CD14-positive monocyte (primary cell): ENCODE data around the gene MORN1. TPM values are rescaled to one million over a fixed set of nuclear protein-coding genes. Genes with fewer than 3 reads are reported as not detected.

Experiments used
- DNase-seq, 3 donors: peaks; one replicate each; pipeline ENCODE4 v3.0.0-alpha.2; 2011 to 2022
- H2AFZ ChIP-seq: 2 replicates; pipeline ENCODE4 v1.6.0; 2012; ENCODE audit warnings: mild to moderate bottlenecking, low read depth, low read length, inconsistent platforms; ENCODE audit not compliant: insufficient read depth, poor library complexity, severe bottlenecking
- H3K27ac ChIP-seq, 2 donors: 1 replicate in 1 of 2; 2 replicates in 1 of 2; pipeline ENCODE4 v1.5.1; 2012 to 2013; ENCODE audit warnings: low read length in 2 of 2, control low read depth in 1 of 2, inconsistent platforms in 1 of 2, low read depth in 1 of 2, mild to moderate bottlenecking in 1 of 2
- H3K27me3 ChIP-seq, 2 donors: one replicate each; pipeline versions ENCODE4 v1.6.0 to v1.6.1; 2011 to 2013; ENCODE audit warnings: low read length in 2 of 2; ENCODE audit not compliant: control insufficient read depth in 2 of 2, insufficient read depth in 2 of 2
- H3K36me3 ChIP-seq, 2 donors: replicated peaks in 1 of 2; 1 replicate in 1 of 2; 2 replicates in 1 of 2; pipeline versions ENCODE4 v1.5.1 to v1.6.1; 2012 to 2013; ENCODE audit warnings: low read length in 2 of 2, control low read depth in 1 of 2, inconsistent platforms in 1 of 2, mild to moderate bottlenecking in 1 of 2; ENCODE audit not compliant: insufficient read depth in 2 of 2, control insufficient read depth in 1 of 2
- H3K4me1 ChIP-seq, 2 donors: 1 replicate in 1 of 2; 2 replicates in 1 of 2; pipeline versions ENCODE4 v1.5.1 to v1.6.1; 2012 to 2013; ENCODE audit warnings: low read length in 2 of 2, control low read depth in 1 of 2, inconsistent platforms in 1 of 2, mild to moderate bottlenecking in 1 of 2, moderate library complexity in 1 of 2; ENCODE audit not compliant: insufficient read depth in 2 of 2, control insufficient read depth in 1 of 2
- H3K4me2 ChIP-seq: replicated peaks from 2 replicates; pipeline ENCODE3; 2012; ENCODE audit warnings: low read length, moderate library complexity, mild to moderate bottlenecking; ENCODE audit not compliant: poor library complexity, severe bottlenecking; ENCODE audit errors: extremely low read depth
- H3K4me3 ChIP-seq, 3 experiments: fragments of 200-600 bp in 1 of 3; sonication (generic) in 1 of 3; replicated peaks in 1 of 3; 1 replicate in 2 of 3; 2 replicates in 1 of 3; pipeline ENCODE4 v1.5.1; 2011 to 2013; ENCODE audit warnings: low read length in 3 of 3, mild to moderate bottlenecking in 3 of 3, control low read depth in 2 of 3, low read depth in 2 of 3, inconsistent platforms in 1 of 3, moderate library complexity in 1 of 3
- H3K79me2 ChIP-seq: 2 replicates; pipeline ENCODE4 v1.6.0; 2012; ENCODE audit warnings: mild to moderate bottlenecking, control low read depth, inconsistent platforms, low read length, moderate library complexity; ENCODE audit not compliant: insufficient read depth
- H3K9ac ChIP-seq: 2 replicates; pipeline ENCODE4 v1.6.0; 2017; ENCODE audit warnings: low read length, mild to moderate bottlenecking; ENCODE audit not compliant: insufficient read depth, poor library complexity, severe bottlenecking
- H3K9me3 ChIP-seq, 2 donors: replicated peaks in 1 of 2; 1 replicate in 1 of 2; 2 replicates in 1 of 2; pipeline versions ENCODE4 v1.5.1 to v1.6.1; 2012 to 2013; ENCODE audit warnings: low read length in 2 of 2, control low read depth in 1 of 2; ENCODE audit not compliant: control insufficient read depth in 1 of 2, insufficient read depth in 1 of 2
- H4K20me1 ChIP-seq: 2 replicates; pipeline ENCODE4 v1.6.0; 2012; ENCODE audit warnings: mild to moderate bottlenecking, low read length, control low read depth, moderate library complexity; ENCODE audit not compliant: insufficient read depth
- H3K27ac Mint-ChIP-seq, 7 donors: one replicate each; pipeline ENCODE4 v1.8.0; 2020; ENCODE audit warnings: mild to moderate bottlenecking in 7 of 7, mixed read lengths in 7 of 7, moderate library complexity in 6 of 7, inconsistent platforms in 2 of 7
- H3K27me3 Mint-ChIP-seq, 3 donors: one replicate each; pipeline ENCODE4 v1.8.0; 2021 to 2022; ENCODE audit warnings: low read depth in 3 of 3, mild to moderate bottlenecking in 3 of 3, mixed read lengths in 3 of 3, moderate library complexity in 3 of 3, inconsistent platforms in 1 of 3
- H3K36me3 Mint-ChIP-seq, 2 donors: one replicate each; pipeline ENCODE4 v1.8.0; 2020; ENCODE audit warnings: mixed read lengths in 2 of 2, inconsistent platforms in 1 of 2, mild to moderate bottlenecking in 1 of 2
- H3K4me1 Mint-ChIP-seq: one replicate; pipeline ENCODE4 v1.8.0; 2020; ENCODE audit warnings: mild to moderate bottlenecking, mixed read lengths
- H3K4me3 Mint-ChIP-seq, 2 donors: one replicate each; pipeline ENCODE4 v1.8.0; 2020; ENCODE audit warnings: mild to moderate bottlenecking in 2 of 2, mixed read lengths in 2 of 2, moderate library complexity in 1 of 2
- H3K9me3 Mint-ChIP-seq, 7 donors: one replicate each; pipeline ENCODE4 v1.8.0; 2020 to 2022; ENCODE audit warnings: mixed read lengths in 7 of 7, mild to moderate bottlenecking in 6 of 7, moderate library complexity in 6 of 7, inconsistent platforms in 2 of 7
- WGBS: methylation state at CpG from one replicate; pipeline ENCODE4 v1.1.5; 2013; ENCODE audit warnings: missing lambda C conversion rate; ENCODE audit not compliant: insufficient coverage; 5-methylcytosine and 5-hydroxymethylcytosine counted together
- intact Hi-C, 2 donors: fragments of 100-400 bp; cut with micrococcal nuclease; formaldehyde crosslinking; loops; one replicate each; pipeline versions ENCODE4 v1.15.0 to v1.15.1; 2023
- polyA plus RNA-seq, 3 donors: library from polyadenylated mRNA; depleted of rRNA in 1 of 3; unstranded in 2 of 3; stranded (reverse) in 1 of 3; fragments of 300-500 nt in 2 of 3; fragments of >200 nt in 1 of 3; fragmentation: Illumina TruSeq in 2 of 3; gene quantifications; 1 replicate in 2 of 3; 2 replicates in 1 of 3; pipeline ENCODE4 v1.2.3, GENCODE V29; 2012 to 2021
- TF ChIP-seq, protein P1 (sequence below): fragments of 200-600 bp; IDR thresholded peaks from one replicate; pipeline ENCODE4 v1.8.0; 2022; ENCODE audit warnings: antibody characterized with exemption, mild to moderate bottlenecking

MORN1 gene
- polyA plus RNA-seq, 3 donors: 1.5 to 3.0 (median 1.7) TPM

DNA sequence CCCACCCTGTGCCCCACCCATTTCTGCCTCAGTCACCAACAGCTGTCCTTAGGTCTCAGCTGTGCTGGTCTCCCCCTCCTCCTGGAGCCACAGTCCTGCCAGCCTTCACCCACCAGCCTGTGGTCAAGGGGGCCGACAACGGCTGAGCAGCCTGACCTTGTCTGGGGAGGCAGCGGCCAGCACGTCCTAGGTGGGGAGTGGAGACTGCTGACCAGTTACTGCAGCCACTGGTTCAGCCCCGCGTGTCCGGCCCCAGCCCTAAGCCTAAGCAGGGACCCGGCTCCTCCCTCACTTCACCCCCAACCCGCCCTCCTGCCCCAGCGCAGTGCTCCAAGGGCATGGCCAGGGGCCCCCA is 79.2 kb downstream of the MORN1 start:
- H3K4me3 ChIP-seq: no peak overlapping the region
- Mint-ChIP-seq H3K27ac (no peak overlapping the region), H3K27me3 (peaks cover 10 to 50% (median 24%) of the 10 kb centered on the region in 3 donors), H3K36me3 (peaks cover 24 to 25% of the 10 kb centered on the region in 2 donors), H3K4me1 (peaks cover 4% of the 10 kb centered on the region), H3K4me3 (no peak overlapping the region), H3K9me3 (peaks cover 0 to 3% (median 0%) of the 10 kb centered on the region in 7 donors)
- peaks cover 5 to 43% of the 10 kb centered on the region in 2 donors for H3K27me3 ChIP-seq
- intact Hi-C loops: loop anchor here (5.0 to 10.0 kb wide), 2 partner anchors 115 to 117 kb away; partner anchors contain the start of gene FAAP20 (in 1 of the 2)
- H3K9ac ChIP-seq: peak overlapping the region; percentile 1
- no peak overlapping the region for H3K4me2 ChIP-seq
- no peak overlapping the region for H2AFZ ChIP-seq
- H3K4me1 ChIP-seq: peaks cover 15 to 23% of the 10 kb centered on the region in 2 donors
- H3K27ac ChIP-seq: no peak overlapping the region
- H3K79me2 ChIP-seq: no peaks in the 10 kb centered on the region
- H3K36me3 ChIP-seq: peaks cover 20 to 22% of the 10 kb centered on the region in 2 donors
- TF ChIP-seq, protein P1, sequence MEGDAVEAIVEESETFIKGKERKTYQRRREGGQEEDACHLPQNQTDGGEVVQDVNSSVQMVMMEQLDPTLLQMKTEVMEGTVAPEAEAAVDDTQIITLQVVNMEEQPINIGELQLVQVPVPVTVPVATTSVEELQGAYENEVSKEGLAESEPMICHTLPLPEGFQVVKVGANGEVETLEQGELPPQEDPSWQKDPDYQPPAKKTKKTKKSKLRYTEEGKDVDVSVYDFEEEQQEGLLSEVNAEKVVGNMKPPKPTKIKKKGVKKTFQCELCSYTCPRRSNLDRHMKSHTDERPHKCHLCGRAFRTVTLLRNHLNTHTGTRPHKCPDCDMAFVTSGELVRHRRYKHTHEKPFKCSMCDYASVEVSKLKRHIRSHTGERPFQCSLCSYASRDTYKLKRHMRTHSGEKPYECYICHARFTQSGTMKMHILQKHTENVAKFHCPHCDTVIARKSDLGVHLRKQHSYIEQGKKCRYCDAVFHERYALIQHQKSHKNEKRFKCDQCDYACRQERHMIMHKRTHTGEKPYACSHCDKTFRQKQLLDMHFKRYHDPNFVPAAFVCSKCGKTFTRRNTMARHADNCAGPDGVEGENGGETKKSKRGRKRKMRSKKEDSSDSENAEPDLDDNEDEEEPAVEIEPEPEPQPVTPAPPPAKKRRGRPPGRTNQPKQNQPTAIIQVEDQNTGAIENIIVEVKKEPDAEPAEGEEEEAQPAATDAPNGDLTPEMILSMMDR: no peak
- no peak for DNase-seq
- H3K9me3 ChIP-seq: no peaks in the 10 kb centered on the region
- H4K20me1 ChIP-seq: peaks cover 41% of the 10 kb centered on the region
- WGBS: 100% methylated on average over 1 of the region's 10 CpGs

DNA sequence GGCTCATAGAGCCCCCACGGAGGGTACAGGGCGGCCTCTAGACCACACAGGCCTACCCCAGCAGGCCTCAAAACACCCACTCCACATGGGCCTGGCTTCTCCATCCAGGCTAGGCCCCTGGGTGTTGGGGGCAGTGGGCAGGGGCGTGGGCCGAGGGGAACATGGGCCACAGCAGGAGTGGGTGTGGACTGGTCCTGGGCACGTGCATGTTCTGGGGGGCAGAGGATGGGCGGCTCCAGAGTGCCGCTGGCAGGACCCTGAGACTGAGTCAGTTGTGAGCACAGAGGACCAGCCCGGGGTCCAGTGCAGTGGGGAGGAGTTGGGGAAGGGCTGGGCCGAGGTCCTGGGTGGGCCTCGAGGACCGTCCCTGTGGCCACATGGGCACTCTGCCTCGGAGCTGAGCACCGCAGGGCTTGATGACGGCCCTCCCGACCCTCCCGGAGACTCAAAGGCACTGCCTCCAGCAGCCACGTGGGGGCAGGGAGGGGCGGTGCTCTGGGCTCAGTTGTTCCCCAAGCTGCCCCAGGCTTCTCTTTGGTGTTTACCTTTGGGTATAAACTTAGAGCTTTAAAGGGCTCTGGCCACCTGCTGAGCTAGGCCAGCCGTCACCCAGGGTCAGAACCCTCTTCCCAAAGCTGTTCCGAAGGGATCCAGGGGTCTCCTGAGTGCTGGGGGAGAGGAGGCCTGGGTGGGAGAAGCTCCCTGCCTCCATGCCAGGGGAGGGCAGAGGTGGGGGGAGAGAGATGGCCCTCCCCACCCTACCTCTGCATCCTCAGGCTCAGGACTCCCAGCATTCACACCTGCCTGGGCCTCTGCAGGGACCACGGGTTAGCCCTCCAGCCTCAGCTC is 79.9 kb downstream of the MORN1 start:
- Histone ChIP-seq H3K4me1 (peaks cover 15 to 23% of the 10 kb centered on the region in 2 donors), H3K4me2 (no peak overlapping the region), H4K20me1 (peaks cover 41% of the 10 kb centered on the region), H3K27me3 (peaks cover 5 to 39% of the 10 kb centered on the region in 2 donors), H3K27ac (no peak overlapping the region), H3K36me3 (peaks cover 24 to 27% of the 10 kb centered on the region in 2 donors), H3K79me2 (no peaks in the 10 kb centered on the region), H3K4me3 (no peak overlapping the region), H2AFZ (no peak overlapping the region), H3K9me3 (no peaks in the 10 kb centered on the region), H3K9ac (no peak overlapping the region)
- TF ChIP-seq, protein P1: peak; percentile 75
- intact Hi-C loops: loop anchor here (5.0 to 10.0 kb wide), 2 partner anchors 114 to 117 kb away; partner anchors contain the start of gene FAAP20 (in 1 of the 2)
- Mint-ChIP-seq H3K4me3 (no peak overlapping the region), H3K4me1 (peaks cover 4% of the 10 kb centered on the region), H3K27ac (peak overlapping the region in 2 of 7 donors; percentile 15 to 16), H3K27me3 (peaks cover 7 to 43% (median 23%) of the 10 kb centered on the region in 3 donors), H3K36me3 (peaks cover 28 to 30% of the 10 kb centered on the region in 2 donors), H3K9me3 (peaks cover 0 to 3% (median 0%) of the 10 kb centered on the region in 7 donors)
- WGBS: 52% methylated on average over 18 of the region's 21 CpGs
- DNase-seq: peak; percentile 39 to 51 (median 44)
